Measurements from ENCODE around the gene PIK3R6. TPM values are rescaled to one million over a fixed set of nuclear protein-coding genes. Genes with fewer than 3 reads are reported as not detected.

Gene PIK3R6
- total and polyA plus RNA-seq, 10 of the 15 experiments (the other 5 are each of a cell fraction or from before 2014, with no cell fraction given) = 6.7 to 146 (median 68.2) TPM

DNA sequence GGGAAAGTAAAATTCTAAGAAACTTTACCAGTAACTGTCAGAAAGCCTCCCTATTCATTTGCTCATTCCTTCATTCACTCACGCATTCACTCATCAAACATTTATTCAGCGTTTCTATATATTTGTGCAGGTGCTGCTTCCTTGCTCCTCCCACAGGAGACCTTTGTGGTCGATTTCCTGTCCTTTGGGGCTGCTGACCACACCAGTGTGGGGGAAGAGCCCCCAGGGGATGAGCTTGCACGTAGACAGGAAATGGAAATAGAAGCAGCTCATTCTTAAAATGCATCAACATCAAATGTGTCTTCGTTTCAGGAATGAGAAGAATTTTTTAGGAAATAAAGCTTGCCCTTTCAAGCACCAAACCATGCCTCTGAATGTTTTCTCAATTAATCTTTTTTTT lies 9.6 kb downstream of the PIK3R6 start (continued):
- TF ChIP-seq, protein P1, sequence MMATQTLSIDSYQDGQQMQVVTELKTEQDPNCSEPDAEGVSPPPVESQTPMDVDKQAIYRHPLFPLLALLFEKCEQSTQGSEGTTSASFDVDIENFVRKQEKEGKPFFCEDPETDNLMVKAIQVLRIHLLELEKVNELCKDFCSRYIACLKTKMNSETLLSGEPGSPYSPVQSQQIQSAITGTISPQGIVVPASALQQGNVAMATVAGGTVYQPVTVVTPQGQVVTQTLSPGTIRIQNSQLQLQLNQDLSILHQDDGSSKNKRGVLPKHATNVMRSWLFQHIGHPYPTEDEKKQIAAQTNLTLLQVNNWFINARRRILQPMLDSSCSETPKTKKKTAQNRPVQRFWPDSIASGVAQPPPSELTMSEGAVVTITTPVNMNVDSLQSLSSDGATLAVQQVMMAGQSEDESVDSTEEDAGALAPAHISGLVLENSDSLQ (IDR thresholded peaks at IDR 0.05) = peak; percentile 51; the same call in 1 of the 2 replicates
- TF ChIP-seq RELA (IDR thresholded peaks at IDR 0.05; ENCODE audit: borderline replicate concordance, partially characterized antibody) (no peak), EGR1 (IDR thresholded peaks at IDR 0.05; ENCODE audit: borderline replicate concordance in 1 of 2, low read depth in 2 of 2, low read length in 2 of 2) (peak in 1 of 2 experiments; percentile 90; a peak in 2 of 3 replicates), SMAD1 (IDR thresholded peaks at IDR 0.05; ENCODE audit: low read depth, partially characterized antibody) (peak; percentile 58), IKZF1 (conservative IDR thresholded peaks at IDR 0.05) (peak; percentile 98), TCF3 (IDR thresholded peaks at IDR 0.05; ENCODE audit: borderline replicate concordance, insufficient read depth, low read depth, low read length) (peak; percentile 96), RBBP5 (conservative IDR thresholded peaks at IDR 0.05) (no peak), MEF2B (IDR thresholded peaks at IDR 0.05; ENCODE audit: partially characterized antibody, poor library complexity, severe bottlenecking) (peak; percentile 100), MXI1 (IDR thresholded peaks at IDR 0.05; ENCODE audit: low read depth, low read length) (peak; percentile 46; the same call in 1 of the 2 replicates), JUND (IDR thresholded peaks at IDR 0.05; ENCODE audit: low read depth, low read length) (no peak), STAT1 (conservative IDR thresholded peaks at IDR 0.05) (no peak), MTA2 (IDR thresholded peaks at IDR 0.05; ENCODE audit: low read depth) (peak; percentile 90), CHD1 (IDR thresholded peaks at IDR 0.05; ENCODE audit: low read depth, low read length) (no peak; the same call in 1 of the 2 replicates), POLR2AphosphoS5 (IDR thresholded peaks at IDR 0.05; ENCODE audit: low read length) (peak; percentile 36; the same call in 1 of the 2 replicates), SPI1 (IDR thresholded peaks at IDR 0.05; ENCODE audit: borderline replicate concordance, insufficient read depth, low read depth, low read length) (0 out of 2 replicates have a peak, but pooled peaks have one; percentile 55)
- TF ChIP-seq, protein P2, sequence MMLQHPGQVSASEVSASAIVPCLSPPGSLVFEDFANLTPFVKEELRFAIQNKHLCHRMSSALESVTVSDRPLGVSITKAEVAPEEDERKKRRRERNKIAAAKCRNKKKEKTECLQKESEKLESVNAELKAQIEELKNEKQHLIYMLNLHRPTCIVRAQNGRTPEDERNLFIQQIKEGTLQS (IDR thresholded peaks at IDR 0.05; ENCODE audit: borderline replicate concordance, extremely low read depth, low read depth, low read length) = no peak
- TF ChIP-seq, protein P3, sequence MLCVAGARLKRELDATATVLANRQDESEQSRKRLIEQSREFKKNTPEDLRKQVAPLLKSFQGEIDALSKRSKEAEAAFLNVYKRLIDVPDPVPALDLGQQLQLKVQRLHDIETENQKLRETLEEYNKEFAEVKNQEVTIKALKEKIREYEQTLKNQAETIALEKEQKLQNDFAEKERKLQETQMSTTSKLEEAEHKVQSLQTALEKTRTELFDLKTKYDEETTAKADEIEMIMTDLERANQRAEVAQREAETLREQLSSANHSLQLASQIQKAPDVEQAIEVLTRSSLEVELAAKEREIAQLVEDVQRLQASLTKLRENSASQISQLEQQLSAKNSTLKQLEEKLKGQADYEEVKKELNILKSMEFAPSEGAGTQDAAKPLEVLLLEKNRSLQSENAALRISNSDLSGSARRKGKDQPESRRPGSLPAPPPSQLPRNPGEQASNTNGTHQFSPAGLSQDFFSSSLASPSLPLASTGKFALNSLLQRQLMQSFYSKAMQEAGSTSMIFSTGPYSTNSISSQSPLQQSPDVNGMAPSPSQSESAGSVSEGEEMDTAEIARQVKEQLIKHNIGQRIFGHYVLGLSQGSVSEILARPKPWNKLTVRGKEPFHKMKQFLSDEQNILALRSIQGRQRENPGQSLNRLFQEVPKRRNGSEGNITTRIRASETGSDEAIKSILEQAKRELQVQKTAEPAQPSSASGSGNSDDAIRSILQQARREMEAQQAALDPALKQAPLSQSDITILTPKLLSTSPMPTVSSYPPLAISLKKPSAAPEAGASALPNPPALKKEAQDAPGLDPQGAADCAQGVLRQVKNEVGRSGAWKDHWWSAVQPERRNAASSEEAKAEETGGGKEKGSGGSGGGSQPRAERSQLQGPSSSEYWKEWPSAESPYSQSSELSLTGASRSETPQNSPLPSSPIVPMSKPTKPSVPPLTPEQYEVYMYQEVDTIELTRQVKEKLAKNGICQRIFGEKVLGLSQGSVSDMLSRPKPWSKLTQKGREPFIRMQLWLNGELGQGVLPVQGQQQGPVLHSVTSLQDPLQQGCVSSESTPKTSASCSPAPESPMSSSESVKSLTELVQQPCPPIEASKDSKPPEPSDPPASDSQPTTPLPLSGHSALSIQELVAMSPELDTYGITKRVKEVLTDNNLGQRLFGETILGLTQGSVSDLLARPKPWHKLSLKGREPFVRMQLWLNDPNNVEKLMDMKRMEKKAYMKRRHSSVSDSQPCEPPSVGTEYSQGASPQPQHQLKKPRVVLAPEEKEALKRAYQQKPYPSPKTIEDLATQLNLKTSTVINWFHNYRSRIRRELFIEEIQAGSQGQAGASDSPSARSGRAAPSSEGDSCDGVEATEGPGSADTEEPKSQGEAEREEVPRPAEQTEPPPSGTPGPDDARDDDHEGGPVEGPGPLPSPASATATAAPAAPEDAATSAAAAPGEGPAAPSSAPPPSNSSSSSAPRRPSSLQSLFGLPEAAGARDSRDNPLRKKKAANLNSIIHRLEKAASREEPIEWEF (IDR thresholded peaks at IDR 0.05; ENCODE audit: insufficient replicate concordance, low read depth, low read length) = peak; percentile 71
- TF ChIP-seq, protein P4, sequence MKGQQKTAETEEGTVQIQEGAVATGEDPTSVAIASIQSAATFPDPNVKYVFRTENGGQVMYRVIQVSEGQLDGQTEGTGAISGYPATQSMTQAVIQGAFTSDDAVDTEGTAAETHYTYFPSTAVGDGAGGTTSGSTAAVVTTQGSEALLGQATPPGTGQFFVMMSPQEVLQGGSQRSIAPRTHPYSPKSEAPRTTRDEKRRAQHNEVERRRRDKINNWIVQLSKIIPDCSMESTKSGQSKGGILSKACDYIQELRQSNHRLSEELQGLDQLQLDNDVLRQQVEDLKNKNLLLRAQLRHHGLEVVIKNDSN (IDR thresholded peaks at IDR 0.05; ENCODE audit: borderline replicate concordance, extremely low read length, insufficient read depth, low read depth, low read length) = no peak
- TF ChIP-seq, protein P5, sequence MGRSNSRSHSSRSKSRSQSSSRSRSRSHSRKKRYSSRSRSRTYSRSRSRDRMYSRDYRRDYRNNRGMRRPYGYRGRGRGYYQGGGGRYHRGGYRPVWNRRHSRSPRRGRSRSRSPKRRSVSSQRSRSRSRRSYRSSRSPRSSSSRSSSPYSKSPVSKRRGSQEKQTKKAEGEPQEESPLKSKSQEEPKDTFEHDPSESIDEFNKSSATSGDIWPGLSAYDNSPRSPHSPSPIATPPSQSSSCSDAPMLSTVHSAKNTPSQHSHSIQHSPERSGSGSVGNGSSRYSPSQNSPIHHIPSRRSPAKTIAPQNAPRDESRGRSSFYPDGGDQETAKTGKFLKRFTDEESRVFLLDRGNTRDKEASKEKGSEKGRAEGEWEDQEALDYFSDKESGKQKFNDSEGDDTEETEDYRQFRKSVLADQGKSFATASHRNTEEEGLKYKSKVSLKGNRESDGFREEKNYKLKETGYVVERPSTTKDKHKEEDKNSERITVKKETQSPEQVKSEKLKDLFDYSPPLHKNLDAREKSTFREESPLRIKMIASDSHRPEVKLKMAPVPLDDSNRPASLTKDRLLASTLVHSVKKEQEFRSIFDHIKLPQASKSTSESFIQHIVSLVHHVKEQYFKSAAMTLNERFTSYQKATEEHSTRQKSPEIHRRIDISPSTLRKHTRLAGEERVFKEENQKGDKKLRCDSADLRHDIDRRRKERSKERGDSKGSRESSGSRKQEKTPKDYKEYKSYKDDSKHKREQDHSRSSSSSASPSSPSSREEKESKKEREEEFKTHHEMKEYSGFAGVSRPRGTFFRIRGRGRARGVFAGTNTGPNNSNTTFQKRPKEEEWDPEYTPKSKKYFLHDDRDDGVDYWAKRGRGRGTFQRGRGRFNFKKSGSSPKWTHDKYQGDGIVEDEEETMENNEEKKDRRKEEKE (IDR thresholded peaks at IDR 0.05) = no peak

Measured in GM12878 (cell line).